Measurements from ENCODE around the gene ARHGAP31.

DNA sequence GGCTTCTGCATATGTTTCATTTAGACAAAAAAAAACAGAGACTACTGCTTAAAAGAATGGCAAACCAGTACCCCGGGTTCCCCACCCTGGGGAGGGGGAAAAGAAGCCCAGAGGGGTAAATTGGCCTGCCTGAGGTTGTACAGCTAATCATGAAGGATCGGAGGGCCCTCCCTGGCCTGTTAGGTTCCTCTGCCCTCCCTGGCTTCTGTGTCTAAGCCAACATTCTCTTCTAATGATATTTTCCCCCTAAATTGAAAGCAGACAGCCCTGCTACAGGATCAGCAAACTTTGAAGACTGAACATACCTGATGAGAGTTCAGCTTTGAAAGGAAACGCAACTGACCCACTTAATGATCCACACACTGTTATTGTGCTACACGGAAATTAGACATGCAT, 2.5 kb downstream of the ARHGAP31 start:
- no peak for TF ChIP-seq POLR2A (IDR thresholded peaks at IDR 0.05)
- TF ChIP-seq, protein P1, sequence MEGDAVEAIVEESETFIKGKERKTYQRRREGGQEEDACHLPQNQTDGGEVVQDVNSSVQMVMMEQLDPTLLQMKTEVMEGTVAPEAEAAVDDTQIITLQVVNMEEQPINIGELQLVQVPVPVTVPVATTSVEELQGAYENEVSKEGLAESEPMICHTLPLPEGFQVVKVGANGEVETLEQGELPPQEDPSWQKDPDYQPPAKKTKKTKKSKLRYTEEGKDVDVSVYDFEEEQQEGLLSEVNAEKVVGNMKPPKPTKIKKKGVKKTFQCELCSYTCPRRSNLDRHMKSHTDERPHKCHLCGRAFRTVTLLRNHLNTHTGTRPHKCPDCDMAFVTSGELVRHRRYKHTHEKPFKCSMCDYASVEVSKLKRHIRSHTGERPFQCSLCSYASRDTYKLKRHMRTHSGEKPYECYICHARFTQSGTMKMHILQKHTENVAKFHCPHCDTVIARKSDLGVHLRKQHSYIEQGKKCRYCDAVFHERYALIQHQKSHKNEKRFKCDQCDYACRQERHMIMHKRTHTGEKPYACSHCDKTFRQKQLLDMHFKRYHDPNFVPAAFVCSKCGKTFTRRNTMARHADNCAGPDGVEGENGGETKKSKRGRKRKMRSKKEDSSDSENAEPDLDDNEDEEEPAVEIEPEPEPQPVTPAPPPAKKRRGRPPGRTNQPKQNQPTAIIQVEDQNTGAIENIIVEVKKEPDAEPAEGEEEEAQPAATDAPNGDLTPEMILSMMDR (IDR thresholded peaks at IDR 0.05) = no peak

All from esophagus squamous epithelium (tissue), 4 donors.